ENCODE data around the gene ITGA2B.

GRCh38 chr17:44335968-44336367, 53.5 kb downstream of the ITGA2B start:
- no peak for TF ChIP-seq MEF2A (IDR thresholded peaks at IDR 0.05; ENCODE audit: insufficient read depth, low read depth, low read length)
- TF ChIP-seq TAF1 (IDR thresholded peaks at IDR 0.05; ENCODE audit: borderline replicate concordance, low read depth, low read length) = no peak
- no peak for TF ChIP-seq CTCF (IDR thresholded peaks at IDR 0.05 in 2 of 3, conservative IDR thresholded peaks at IDR 0.05 in 1 of 3; ENCODE audit: control insufficient read depth in 2 of 3, extremely low read depth in 1 of 3, insufficient read depth in 1 of 3, low read depth in 3 of 3, low read length in 3 of 3)
- no peak for TF ChIP-seq POLR2A (IDR thresholded peaks at IDR 0.05; ENCODE audit: low read depth, low read length)

All from GM12878 (cell line).